HCT116 (cell line): Measurements from ENCODE around the gene YWHAE. TPM values are rescaled to one million over a fixed set of nuclear protein-coding genes. Genes with fewer than 3 reads are reported as not detected.

Experiments
- ATAC-seq: fragments of 200-7000 bp; cut with Tn5 transposase; 2 replicates; pipeline ENCODE4 v1.9.1; 2020; ENCODE audit warnings: mild to moderate bottlenecking, moderate library complexity
- BruUV-seq: library from RNA; stranded (reverse); fragments of 400-500 nt; replicated peaks from 2 replicates; lab custom pipeline; 2021; lab: Mats Ljungman, UMichigan
- CTCF ChIA-PET: fragments of 300-600 bp; sonication (Branson Sonifier 250); formaldehyde crosslinking; loops from one replicate; lab custom pipeline; 2021; ENCODE audit warnings: antibody characterized with exemption; lab: Charles Lee
- POLR2A ChIA-PET: fragments of 300-600, 350-600 bp; sonication (Branson Sonifier 250); formaldehyde crosslinking; loops from one replicate; lab custom pipeline; 2021; ENCODE audit warnings: antibody characterized with exemption; lab: Charles Lee
- RAD21 ChIA-PET, 2 experiments: fragments of 300-600 bp; sonication (Branson Sonifier 250); formaldehyde crosslinking; loops; one replicate each; lab custom pipeline; 2023; ENCODE audit warnings: low total read pairs in 2 of 2; ENCODE audit not compliant: uncharacterized antibody in 2 of 2, unreplicated experiment in 2 of 2, low non-redundant PET in 1 of 2; lab: Charles Lee
- DNase-seq: peaks from one replicate; pipeline ENCODE4 v3.0.0-alpha.2; 2010; ENCODE audit warnings: low read depth, low spot score
- H2AFZ ChIP-seq: fragments of 200-600 bp; shearing (Covaris generic), sonication (generic); 2 replicates; pipeline ENCODE4 v1.6.1; 2017; ENCODE audit warnings: low read depth, mixed run types, mixed read lengths, antibody characterized with exemption, low read length; ENCODE audit not compliant: poor library complexity, severe bottlenecking
- H3K27ac ChIP-seq: 2 replicates; pipeline ENCODE4 v1.5.1; 2012; ENCODE audit warnings: low read depth, low read length
- H3K27me3 ChIP-seq: fragments of 200-600 bp; sonication (generic); 2 replicates; pipeline ENCODE4 v1.6.1; 2016; ENCODE audit warnings: mixed run types, low read length, mixed read lengths; ENCODE audit not compliant: insufficient read depth
- H3K36me3 ChIP-seq, 2 experiments: fragments of 200-500 bp in 1 of 2; fragments of 200-600 bp in 1 of 2; sonication (Bioruptor generic) in 1 of 2; sonication (generic) in 1 of 2; 2 replicates each; pipeline versions ENCODE4 v1.5.1 to v1.6.1; 2014 to 2016; ENCODE audit warnings: low read length in 2 of 2, inconsistent platforms in 1 of 2, mixed read lengths in 1 of 2, mixed run types in 1 of 2; ENCODE audit not compliant: insufficient read depth in 2 of 2, control insufficient read depth in 1 of 2
- H3K4me1 ChIP-seq, 2 experiments: fragments of 200-600 bp in 1 of 2; sonication (generic) in 1 of 2; 2 replicates each; pipeline versions ENCODE4 v1.5.1 to v1.6.1; 2012 to 2017; ENCODE audit warnings: low read length in 2 of 2, inconsistent platforms in 1 of 2, mild to moderate bottlenecking in 1 of 2, mixed read lengths in 1 of 2, mixed run types in 1 of 2, moderate library complexity in 1 of 2; ENCODE audit not compliant: insufficient read depth in 2 of 2, control insufficient read depth in 1 of 2
- H3K4me2 ChIP-seq: fragments of 200-600 bp; sonication (generic); 2 replicates; pipeline ENCODE4 v1.6.1; 2017; ENCODE audit warnings: mixed run types, low read length, mixed read lengths
- H3K4me3 ChIP-seq, 2 experiments: fragments of 200-600 bp in 1 of 2; sonication (generic) in 1 of 2; replicated peaks in 1 of 2; 2 replicates each; pipeline ENCODE4 v1.5.1; 2011 to 2016; ENCODE audit warnings: low read length in 2 of 2, control low read depth in 1 of 2, low read depth in 1 of 2, mild to moderate bottlenecking in 1 of 2, mixed read lengths in 1 of 2, mixed run types in 1 of 2
- H3K79me2 ChIP-seq: fragments of 200-600 bp; sonication (generic); 2 replicates; pipeline ENCODE4 v1.6.1; 2017; ENCODE audit warnings: mild to moderate bottlenecking, mixed run types, low read length, moderate library complexity, mixed read lengths; ENCODE audit not compliant: insufficient read depth
- H3K9ac ChIP-seq: fragments of 200-600 bp; sonication (generic); 2 replicates; pipeline ENCODE4 v1.6.1; 2016; ENCODE audit warnings: low read length, mixed read lengths
- H3K9me2 ChIP-seq: fragments of 200-600 bp; sonication (generic), shearing (Covaris generic); 2 replicates; pipeline ENCODE4 v1.6.1; 2017; ENCODE audit warnings: mixed run types, mild to moderate bottlenecking, moderate library complexity; ENCODE audit not compliant: insufficient read depth
- H3K9me3 ChIP-seq, 2 experiments: fragments of 200-500 bp in 1 of 2; fragments of 200-600 bp in 1 of 2; sonication (Bioruptor generic) in 1 of 2; sonication (generic) in 1 of 2; 2 replicates each; pipeline ENCODE4 v1.6.1; 2014 to 2017; ENCODE audit warnings: low read length in 2 of 2, mixed read lengths in 2 of 2, inconsistent platforms in 1 of 2, low read depth in 1 of 2, mild to moderate bottlenecking in 1 of 2, mixed run types in 1 of 2, moderate library complexity in 1 of 2; ENCODE audit not compliant: control insufficient read depth in 1 of 2, insufficient read depth in 1 of 2
- H4K20me1 ChIP-seq: fragments of 200-600 bp; sonication (generic), shearing (Covaris generic); 2 replicates; pipeline ENCODE4 v1.6.1; 2017; ENCODE audit warnings: mixed run types, mild to moderate bottlenecking, moderate library complexity; ENCODE audit not compliant: insufficient read depth
- CEBPB ChIP-seq: IDR thresholded peaks from 2 replicates; pipeline ENCODE4 v1.6.1; 2012; ENCODE audit warnings: low read depth
- CTCF ChIP-seq, 3 experiments: fragments of 200-600 bp in 1 of 3; sonication (generic) in 1 of 3; IDR thresholded peaks in 2 of 3; conservative IDR thresholded peaks in 1 of 3; 2 replicates each; pipeline ENCODE4 v1.5.1; 2012 to 2017; ENCODE audit warnings: low read depth in 2 of 3, low read length in 2 of 3, antibody characterized with exemption in 1 of 3, borderline replicate concordance in 1 of 3, control low read depth in 1 of 3, mild to moderate bottlenecking in 1 of 3, mixed read lengths in 1 of 3, mixed run types in 1 of 3, moderate library complexity in 1 of 3; ENCODE audit not compliant: insufficient read depth in 1 of 3
- ELF1 ChIP-seq: IDR thresholded peaks from 2 replicates; pipeline ENCODE4 v1.6.1; 2012; ENCODE audit warnings: low read depth, borderline replicate concordance
- EZH2 ChIP-seq: fragments of 200-600 bp; sonication (generic); IDR thresholded peaks from 2 replicates; pipeline ENCODE4 v1.6.1; 2017; ENCODE audit warnings: antibody characterized with exemption, mixed run types
- EZH2phosphoT487 ChIP-seq: fragments of 200-600 bp; IDR thresholded peaks from 2 replicates; pipeline ENCODE4 v1.6.1; 2018; ENCODE audit warnings: antibody characterized with exemption, borderline replicate concordance
- FOSL1 ChIP-seq: IDR thresholded peaks from 2 replicates; pipeline ENCODE4 v1.6.1; 2012; ENCODE audit warnings: low read depth
- JUND ChIP-seq: IDR thresholded peaks from 2 replicates; pipeline ENCODE4 v1.6.1; 2012
- POLR2A ChIP-seq: IDR thresholded peaks from 2 replicates; pipeline ENCODE4 v1.7.0; 2011; ENCODE audit warnings: borderline replicate concordance; ENCODE audit not compliant: insufficient read depth, insufficient read length; ENCODE audit errors: extremely low read depth
- POLR2AphosphoS5 ChIP-seq: IDR thresholded peaks from 2 replicates; pipeline ENCODE4 v1.6.1; 2011; ENCODE audit warnings: mild to moderate bottlenecking, low read depth, low read length, moderate library complexity
- SIN3A ChIP-seq: IDR thresholded peaks from 2 replicates; pipeline ENCODE4 v1.6.1; 2012; ENCODE audit warnings: low read depth
- SP1 ChIP-seq: IDR thresholded peaks from 2 replicates; pipeline ENCODE4 v1.6.1; 2012; ENCODE audit warnings: low read depth
- SRF ChIP-seq: IDR thresholded peaks from 2 replicates; pipeline ENCODE4 v1.6.1; 2012; ENCODE audit warnings: low read depth
- TCF7L2 ChIP-seq: IDR thresholded peaks from 2 replicates; pipeline ENCODE4 v1.7.0; 2011; ENCODE audit warnings: borderline replicate concordance, inconsistent platforms; ENCODE audit not compliant: insufficient read depth, insufficient read length; ENCODE audit errors: extremely low read depth
- YY1 ChIP-seq: IDR thresholded peaks from 2 replicates; pipeline ENCODE4 v1.6.1; 2011; ENCODE audit warnings: low read length, low read depth, moderate library complexity, mild to moderate bottlenecking; ENCODE audit not compliant: insufficient replicate concordance; ENCODE audit errors: extremely low read depth
- ZBTB33 ChIP-seq: IDR thresholded peaks from 2 replicates; pipeline ENCODE4 v1.6.1; 2011; ENCODE audit warnings: mild to moderate bottlenecking, low read length, moderate library complexity; ENCODE audit not compliant: insufficient replicate concordance; ENCODE audit errors: extremely low read depth
- ZFX ChIP-seq: fragments of 450-650 bp; IDR thresholded peaks from 2 replicates; pipeline ENCODE4 v1.6.1; 2017
- ZNF274 ChIP-seq: fragments of 200-500 bp; sonication (Bioruptor generic); IDR thresholded peaks from 2 replicates; pipeline ENCODE4 v1.6.1; 2014; ENCODE audit warnings: mild to moderate bottlenecking, low read depth, low read length, inconsistent platforms
- intact Hi-C: fragments of 100-400 bp; cut with micrococcal nuclease; formaldehyde crosslinking; loops from 2 replicates; pipeline ENCODE4 v1.10.0; 2022
- total RNA-seq: library from RNA; stranded (reverse); gene quantifications from one replicate; pipeline ENCODE4 v1.2.1, GENCODE V29; 2021; ENCODE audit not compliant: unreplicated experiment
- TF ChIP-seq, protein P1 (sequence below): IDR thresholded peaks from 2 replicates; pipeline ENCODE4 v1.6.1; 2012

YWHAE gene
- total RNA-seq, 1 experiment from 2014 or later = 735 TPM

- BruUV-seq = TSS peak; percentile 0
- Histone ChIP-seq H3K9me2 (no peaks in the 10 kb centered on the region), H3K27ac (no peak overlapping the region), H3K9ac (no peak overlapping the region), H3K9me3 (no peaks in the 10 kb centered on the region), H4K20me1 (peaks cover 77% of the 10 kb centered on the region), H3K36me3 (peaks cover 0 to 9% of the 10 kb centered on the region in 2 experiments; a peak in 1 of 4 replicates), H3K4me3 (no peak overlapping the region), H2AFZ (no peak overlapping the region), H3K4me1 (peaks cover 50 to 82% of the 10 kb centered on the region in 2 experiments), H3K4me2 (peak overlapping the region; percentile 28; the same call in 1 of the 2 replicates), H3K27me3 (no peaks in the 10 kb centered on the region), H3K79me2 (peaks cover 100% of the 10 kb centered on the region)
- no peak for DNase-seq
- POLR2A ChIA-PET = interaction anchor here (3.5 kb wide), 1 partner anchor 9 kb away, joined by 23 read pairs; the partner anchor contains the start of gene YWHAE
- ATAC-seq = no peak
- CTCF ChIA-PET = interaction anchor here (0.7 to 4.5 kb wide), 2 partner anchors 25 to 238 kb away, joined by 3 to 24 read pairs; partner anchors contain the start of gene SLC43A2
- RAD21 ChIA-PET = no interaction called here
- intact Hi-C loops = no loop called here
- TF ChIP-seq FOSL1 (no peak), SRF (no peak), YY1 (no peak), POLR2A (no peak), POLR2AphosphoS5 (no peak), ZBTB33 (no peak), CTCF (IDR thresholded peaks at IDR 0.05 in 2 of 3, conservative IDR thresholded peaks at IDR 0.05 in 1 of 3; ENCODE audit: borderline replicate concordance in 1 of 3, insufficient read depth in 1 of 3, low read depth in 2 of 3, low read length in 2 of 3) (no peak), EZH2phosphoT487 (no peak), EZH2 (no peak), JUND (no peak), CEBPB (no peak), SIN3A (no peak), ZFX (no peak), ZNF274 (no peak), TCF7L2 (no peak), SP1 (no peak), ELF1 (no peak)
- TF ChIP-seq, protein P1, sequence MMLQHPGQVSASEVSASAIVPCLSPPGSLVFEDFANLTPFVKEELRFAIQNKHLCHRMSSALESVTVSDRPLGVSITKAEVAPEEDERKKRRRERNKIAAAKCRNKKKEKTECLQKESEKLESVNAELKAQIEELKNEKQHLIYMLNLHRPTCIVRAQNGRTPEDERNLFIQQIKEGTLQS = no peak
Observed at GRCh38 chr17:1390432-1391367, 9.3 kb downstream of the YWHAE start.
